ENCODE data around the gene RHOB. TPM values are rescaled to one million over a fixed set of nuclear protein-coding genes. Genes with fewer than 3 reads are reported as not detected.

The RHOB gene
- total RNA-seq, 1 experiment from 2014 or later = 143 TPM

DNA sequence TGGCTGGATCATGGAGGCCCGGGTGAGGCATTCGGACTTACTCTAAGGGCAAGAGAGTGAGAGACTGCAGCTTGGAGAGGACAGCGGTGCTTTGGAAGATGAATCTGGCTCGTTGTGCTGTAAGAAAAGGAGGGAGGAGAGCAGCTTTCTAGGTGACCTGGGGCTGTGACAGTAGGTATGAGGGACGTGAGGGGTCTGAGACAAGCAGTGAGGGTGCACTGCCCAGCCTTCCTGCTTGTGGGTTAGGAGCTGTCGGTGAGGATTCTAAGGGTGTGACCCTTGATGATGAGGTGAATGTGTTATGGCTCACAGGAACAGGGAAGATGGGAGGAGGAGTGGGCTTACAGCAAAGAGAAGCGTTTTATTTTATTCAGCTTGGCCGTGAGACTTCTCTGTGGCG, 27.1 kb upstream of the RHOB start:
- no peaks in the 10 kb centered on the region for H3K9me3 Mint-ChIP-seq (ENCODE audit: low read depth, unreplicated experiment)
- DNase-seq = no peak
- intact Hi-C loops (cut with micrococcal nuclease; ENCODE audit: unreplicated experiment) = loop anchor here (10.0 kb wide), 1 partner anchor 325 kb away; no protein-coding TSS in a partner anchor
- BruUV-seq (replicated peaks) = no TSS peak
- H3K36me3 Mint-ChIP-seq (ENCODE audit: insufficient read depth, unreplicated experiment) = no peaks in the 10 kb centered on the region
- H3K4me1 Mint-ChIP-seq (ENCODE audit: low read depth, unreplicated experiment) = no peaks in the 10 kb centered on the region
- H3K27me3 Mint-ChIP-seq (ENCODE audit: unreplicated experiment) = peaks cover 15% of the 10 kb centered on the region
- no peak overlapping the region for H3K27ac Mint-ChIP-seq (ENCODE audit: unreplicated experiment)
- H3K4me3 Mint-ChIP-seq (ENCODE audit: low read depth, unreplicated experiment) = no peak overlapping the region
- TF ChIP-seq, protein P1, sequence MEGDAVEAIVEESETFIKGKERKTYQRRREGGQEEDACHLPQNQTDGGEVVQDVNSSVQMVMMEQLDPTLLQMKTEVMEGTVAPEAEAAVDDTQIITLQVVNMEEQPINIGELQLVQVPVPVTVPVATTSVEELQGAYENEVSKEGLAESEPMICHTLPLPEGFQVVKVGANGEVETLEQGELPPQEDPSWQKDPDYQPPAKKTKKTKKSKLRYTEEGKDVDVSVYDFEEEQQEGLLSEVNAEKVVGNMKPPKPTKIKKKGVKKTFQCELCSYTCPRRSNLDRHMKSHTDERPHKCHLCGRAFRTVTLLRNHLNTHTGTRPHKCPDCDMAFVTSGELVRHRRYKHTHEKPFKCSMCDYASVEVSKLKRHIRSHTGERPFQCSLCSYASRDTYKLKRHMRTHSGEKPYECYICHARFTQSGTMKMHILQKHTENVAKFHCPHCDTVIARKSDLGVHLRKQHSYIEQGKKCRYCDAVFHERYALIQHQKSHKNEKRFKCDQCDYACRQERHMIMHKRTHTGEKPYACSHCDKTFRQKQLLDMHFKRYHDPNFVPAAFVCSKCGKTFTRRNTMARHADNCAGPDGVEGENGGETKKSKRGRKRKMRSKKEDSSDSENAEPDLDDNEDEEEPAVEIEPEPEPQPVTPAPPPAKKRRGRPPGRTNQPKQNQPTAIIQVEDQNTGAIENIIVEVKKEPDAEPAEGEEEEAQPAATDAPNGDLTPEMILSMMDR (IDR thresholded peaks at IDR 0.05; ENCODE audit: unreplicated experiment) = no peak
- CTCF ChIA-PET = no interaction called here

DNA sequence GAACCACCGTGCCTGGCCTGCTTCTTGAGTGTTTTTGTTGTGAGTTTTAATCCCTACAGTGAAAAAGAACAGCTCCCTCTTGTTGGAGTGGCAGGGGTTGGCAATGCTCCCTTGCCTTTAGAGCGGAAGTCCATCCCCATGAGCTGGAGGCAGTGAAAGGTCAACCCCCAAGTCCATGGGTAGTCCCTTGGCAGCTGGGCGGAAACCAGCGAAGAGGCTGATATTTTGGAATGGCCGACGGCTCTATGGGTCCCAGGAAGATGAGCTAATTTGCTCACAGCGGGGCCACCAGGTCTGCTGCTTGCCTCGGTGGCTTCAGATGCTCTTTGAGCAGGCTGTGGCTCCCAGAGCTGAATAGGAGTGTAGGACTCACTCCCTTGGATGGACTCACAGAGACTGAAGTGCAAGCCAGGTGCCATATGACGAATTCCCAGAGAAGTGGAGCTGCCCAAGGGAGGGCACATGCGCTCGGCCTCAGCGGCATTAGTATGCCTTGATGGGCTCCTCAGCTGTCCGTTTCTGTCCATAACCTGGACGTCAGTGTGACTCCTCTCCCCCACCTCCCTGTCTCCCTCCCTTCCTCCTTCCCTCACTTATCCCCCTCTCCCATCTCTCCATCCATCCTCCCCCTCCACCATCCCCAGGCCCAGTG, 25.4 kb upstream of the RHOB start:
- no peaks in the 10 kb centered on the region for H3K36me3 Mint-ChIP-seq (ENCODE audit: insufficient read depth, unreplicated experiment)
- no peaks in the 10 kb centered on the region for H3K4me1 Mint-ChIP-seq (ENCODE audit: low read depth, unreplicated experiment)
- no peak overlapping the region for H3K27ac Mint-ChIP-seq (ENCODE audit: unreplicated experiment)
- TF ChIP-seq, protein P1 (IDR thresholded peaks at IDR 0.05; ENCODE audit: unreplicated experiment) = no peak
- intact Hi-C loops (cut with micrococcal nuclease; ENCODE audit: unreplicated experiment) = no loop called here
- no TSS peak for BruUV-seq (replicated peaks)
- CTCF ChIA-PET = interaction anchor here (1.1 to 2.2 kb wide), 3 partner anchors 10 to 25 kb away, joined by 3 to 6 read pairs (median 3); no protein-coding TSS in a partner anchor
- H3K4me3 Mint-ChIP-seq (ENCODE audit: low read depth, unreplicated experiment) = no peak overlapping the region
- no peaks in the 10 kb centered on the region for H3K9me3 Mint-ChIP-seq (ENCODE audit: low read depth, unreplicated experiment)
- no peak for DNase-seq
- H3K27me3 Mint-ChIP-seq (ENCODE audit: unreplicated experiment) = peaks cover 15% of the 10 kb centered on the region

DNA sequence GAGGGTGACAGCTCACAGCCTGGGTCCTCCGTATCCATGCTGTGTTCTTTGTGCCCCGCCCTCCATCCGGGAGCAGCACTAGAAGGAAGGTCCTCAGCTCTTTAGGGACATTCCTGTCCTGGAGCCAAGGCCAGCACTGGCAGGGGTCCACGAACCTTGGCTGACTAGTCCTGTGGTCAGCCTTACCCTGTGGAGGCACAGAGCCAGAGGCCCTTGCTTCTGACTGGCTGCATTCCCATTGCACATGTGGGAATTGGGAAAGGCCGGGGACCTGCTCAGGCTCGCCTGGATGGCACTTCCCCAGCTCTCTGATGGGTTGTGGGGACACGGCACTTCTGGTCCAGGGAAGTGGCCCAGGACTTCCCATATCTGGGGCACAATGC, 24.9 kb upstream of the RHOB start:
- H3K27me3 Mint-ChIP-seq (ENCODE audit: unreplicated experiment) = peaks cover 15% of the 10 kb centered on the region
- H3K4me1 Mint-ChIP-seq (ENCODE audit: low read depth, unreplicated experiment) = no peaks in the 10 kb centered on the region
- TF ChIP-seq, protein P1 (IDR thresholded peaks at IDR 0.05; ENCODE audit: unreplicated experiment) = no peak
- no peaks in the 10 kb centered on the region for H3K36me3 Mint-ChIP-seq (ENCODE audit: insufficient read depth, unreplicated experiment)
- no peaks in the 10 kb centered on the region for H3K9me3 Mint-ChIP-seq (ENCODE audit: low read depth, unreplicated experiment)
- no peak overlapping the region for H3K4me3 Mint-ChIP-seq (ENCODE audit: low read depth, unreplicated experiment)
- no peak overlapping the region for H3K27ac Mint-ChIP-seq (ENCODE audit: unreplicated experiment)
- intact Hi-C loops (cut with micrococcal nuclease; ENCODE audit: unreplicated experiment) = no loop called here
- CTCF ChIA-PET = interaction anchor here (1.1 to 2.2 kb wide), 3 partner anchors 11 to 26 kb away, joined by 3 to 6 read pairs (median 3); no protein-coding TSS in a partner anchor
- peak; percentile 27 for DNase-seq
- BruUV-seq (replicated peaks) = no TSS peak

DNA sequence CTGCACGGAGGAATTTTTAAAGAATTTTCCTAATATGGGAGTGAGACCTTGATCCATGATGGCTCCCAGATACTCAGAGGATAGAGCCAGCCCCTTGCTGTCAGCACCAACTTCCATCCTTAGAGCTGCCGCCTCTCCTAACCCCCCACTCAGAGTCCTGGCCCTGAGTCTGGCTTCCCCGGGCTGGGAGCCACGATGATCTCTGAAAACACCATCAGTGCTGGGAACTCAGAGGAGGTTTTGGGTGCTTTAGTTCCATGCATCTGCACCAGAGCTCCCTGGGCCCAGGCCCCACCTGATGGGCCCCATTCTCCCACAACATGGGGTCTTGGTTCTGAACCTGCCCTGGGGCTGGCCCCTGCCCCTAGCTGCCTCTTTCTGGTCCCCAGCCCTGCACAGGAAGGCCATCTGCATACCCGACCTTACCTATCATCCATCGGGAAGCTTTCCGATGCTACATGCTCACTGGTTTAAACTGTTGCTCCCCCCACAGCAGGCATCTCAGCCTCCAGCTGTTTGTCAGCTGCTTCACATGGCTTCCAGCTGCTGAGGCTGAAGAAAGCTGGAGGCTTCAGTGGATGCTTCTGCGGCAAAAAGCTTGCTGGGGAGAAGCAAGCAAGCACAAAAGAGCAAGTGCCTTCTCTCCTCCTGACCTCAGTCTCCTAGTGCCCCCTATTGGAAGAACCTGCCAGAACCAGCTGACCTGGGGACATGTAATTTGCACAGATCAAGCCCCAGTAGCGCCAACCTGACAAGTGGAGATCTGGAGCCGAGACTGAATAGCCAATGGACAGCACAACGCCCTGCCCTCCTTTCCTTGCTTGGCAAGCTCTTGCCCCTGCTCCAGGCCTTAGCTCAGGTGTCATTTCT, 24.2 kb upstream of the RHOB start:
- DNase-seq = no peak
- TF ChIP-seq, protein P1 (IDR thresholded peaks at IDR 0.05; ENCODE audit: unreplicated experiment) = no peak
- Mint-ChIP-seq H3K4me1 (ENCODE audit: low read depth, unreplicated experiment) (no peaks in the 10 kb centered on the region), H3K27ac (ENCODE audit: unreplicated experiment) (no peak overlapping the region), H3K36me3 (ENCODE audit: insufficient read depth, unreplicated experiment) (no peaks in the 10 kb centered on the region), H3K9me3 (ENCODE audit: low read depth, unreplicated experiment) (no peaks in the 10 kb centered on the region), H3K4me3 (ENCODE audit: low read depth, unreplicated experiment) (no peak overlapping the region), H3K27me3 (ENCODE audit: unreplicated experiment) (peaks cover 15% of the 10 kb centered on the region)
- intact Hi-C loops (cut with micrococcal nuclease; ENCODE audit: unreplicated experiment) = no loop called here
- no TSS peak for BruUV-seq (replicated peaks)
- CTCF ChIA-PET = interaction anchor here (0.5 to 2.2 kb wide), 4 partner anchors 12 to 33 kb away, joined by 3 to 8 read pairs (median 4); no protein-coding TSS in a partner anchor

Measured in Calu3 (cell line).